NB4 (cell line): ENCODE data around the gene MYH10.

Experiments
- DNase-seq: peaks from one replicate; pipeline ENCODE4 v3.0.0; 2010; ENCODE audit warnings: low read depth
- H3K4me3 ChIP-seq: one replicate; pipeline ENCODE4 v1.5.1; 2011; ENCODE audit warnings: mild to moderate bottlenecking, low read depth, low read length, moderate library complexity
- MYC ChIP-seq: IDR thresholded peaks from 2 replicates; pipeline ENCODE4 v1.6.1; 2011; ENCODE audit warnings: low read depth, low read length
- POLR2A ChIP-seq: IDR thresholded peaks from 2 replicates; pipeline ENCODE4 v1.6.1; 2011; ENCODE audit warnings: mild to moderate bottlenecking; ENCODE audit not compliant: insufficient read length; ENCODE audit errors: extremely low read depth
- TF ChIP-seq, protein P1 (sequence below): IDR thresholded peaks from one replicate; pipeline ENCODE4 v1.5.1; 2012; ENCODE audit warnings: low read depth, low read length
- TF ChIP-seq, protein P2 (sequence below): IDR thresholded peaks from 2 replicates; pipeline ENCODE4 v1.6.1; 2011; ENCODE audit warnings: low read depth, low read length

Gene MYH10

DNA sequence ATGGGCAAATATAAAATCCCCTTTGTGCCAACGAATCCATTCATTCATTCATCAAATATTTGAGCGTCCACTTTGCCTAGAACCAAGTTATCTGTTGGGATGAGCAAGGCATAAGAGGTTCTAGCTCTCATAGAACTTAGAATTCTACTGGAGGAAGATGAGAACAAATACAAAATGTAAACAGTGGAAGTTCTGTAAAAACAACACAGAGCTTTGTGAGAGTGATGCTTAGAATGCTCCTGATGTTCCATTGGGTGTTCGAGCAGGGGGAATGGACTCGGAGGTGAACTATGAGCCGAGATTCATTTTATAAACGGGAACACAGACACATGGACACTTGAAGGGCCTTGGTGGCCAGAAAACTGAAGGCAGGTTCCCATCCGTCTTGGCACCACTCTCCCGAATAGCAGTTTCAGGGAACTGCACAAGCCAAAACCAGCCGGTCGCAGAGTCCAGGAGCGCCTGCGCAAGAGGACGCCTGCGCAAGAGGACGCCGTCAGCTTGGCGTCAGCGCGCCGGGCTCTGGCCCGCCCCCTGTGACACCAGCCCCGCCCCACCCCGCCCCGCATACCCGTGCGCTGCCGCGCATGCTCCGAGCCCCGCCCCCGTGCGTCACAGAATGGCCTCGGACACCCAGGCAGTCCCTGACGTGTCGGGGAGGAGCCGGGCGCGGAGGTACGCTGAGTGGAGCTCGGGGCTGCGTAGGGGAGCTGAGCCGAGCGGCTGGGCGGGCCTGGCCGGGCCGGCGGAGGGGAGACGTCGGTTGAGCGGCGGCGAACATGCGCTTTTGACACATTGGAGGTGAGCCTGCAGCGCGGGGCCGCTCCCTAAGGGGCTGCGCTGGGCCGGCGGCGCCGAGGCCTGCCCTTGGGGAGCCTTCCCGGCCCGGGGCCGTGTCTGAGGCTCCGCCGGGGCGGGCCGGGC lies 195.0 kb downstream of the MYH10 start, which contains the start of gene NDEL1:
Gene NDEL1 (plus strand): TSS at position 640 of the 924 bp plus-strand sequence. CDS start 8,388 bp downstream, outside the sequence.
- TF ChIP-seq, protein P1, sequence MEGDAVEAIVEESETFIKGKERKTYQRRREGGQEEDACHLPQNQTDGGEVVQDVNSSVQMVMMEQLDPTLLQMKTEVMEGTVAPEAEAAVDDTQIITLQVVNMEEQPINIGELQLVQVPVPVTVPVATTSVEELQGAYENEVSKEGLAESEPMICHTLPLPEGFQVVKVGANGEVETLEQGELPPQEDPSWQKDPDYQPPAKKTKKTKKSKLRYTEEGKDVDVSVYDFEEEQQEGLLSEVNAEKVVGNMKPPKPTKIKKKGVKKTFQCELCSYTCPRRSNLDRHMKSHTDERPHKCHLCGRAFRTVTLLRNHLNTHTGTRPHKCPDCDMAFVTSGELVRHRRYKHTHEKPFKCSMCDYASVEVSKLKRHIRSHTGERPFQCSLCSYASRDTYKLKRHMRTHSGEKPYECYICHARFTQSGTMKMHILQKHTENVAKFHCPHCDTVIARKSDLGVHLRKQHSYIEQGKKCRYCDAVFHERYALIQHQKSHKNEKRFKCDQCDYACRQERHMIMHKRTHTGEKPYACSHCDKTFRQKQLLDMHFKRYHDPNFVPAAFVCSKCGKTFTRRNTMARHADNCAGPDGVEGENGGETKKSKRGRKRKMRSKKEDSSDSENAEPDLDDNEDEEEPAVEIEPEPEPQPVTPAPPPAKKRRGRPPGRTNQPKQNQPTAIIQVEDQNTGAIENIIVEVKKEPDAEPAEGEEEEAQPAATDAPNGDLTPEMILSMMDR: no peak
- TF ChIP-seq MYC: peak; percentile 39; the same call in 1 of the 2 replicates
- TF ChIP-seq, protein P2, sequence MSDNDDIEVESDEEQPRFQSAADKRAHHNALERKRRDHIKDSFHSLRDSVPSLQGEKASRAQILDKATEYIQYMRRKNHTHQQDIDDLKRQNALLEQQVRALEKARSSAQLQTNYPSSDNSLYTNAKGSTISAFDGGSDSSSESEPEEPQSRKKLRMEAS: peak; percentile 56; the same call in 1 of the 2 replicates
- peak; percentile 86 for TF ChIP-seq POLR2A
- peak; percentile 95 for DNase-seq
- peak within 1 kb of the TSS; percentile 88 for H3K4me3 ChIP-seq

DNA sequence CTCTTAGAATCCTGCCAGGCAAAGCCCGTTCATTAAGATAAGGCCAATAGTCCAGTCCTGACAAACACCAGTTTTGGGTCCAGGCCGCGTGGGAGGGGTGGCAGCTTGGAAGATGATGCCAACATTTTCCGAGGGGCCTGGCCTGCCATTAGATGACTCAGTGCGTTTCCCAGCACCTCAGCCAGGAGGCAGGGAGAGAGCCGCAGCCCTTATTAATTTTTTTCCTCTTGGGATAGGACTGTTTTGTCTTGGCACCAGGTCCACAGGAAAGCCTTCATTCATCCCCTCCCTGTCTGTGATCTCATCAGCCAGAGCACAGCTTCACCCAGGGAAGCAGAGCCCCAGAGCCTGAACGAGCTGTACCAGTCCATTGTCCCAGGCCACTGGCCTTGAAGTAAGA lies 199.6 kb downstream of the MYH10 start:
- TF ChIP-seq, protein P1: no peak
- TF ChIP-seq, protein P2: no peak
- H3K4me3 ChIP-seq: no peak overlapping the region
- no peak for DNase-seq

DNA sequence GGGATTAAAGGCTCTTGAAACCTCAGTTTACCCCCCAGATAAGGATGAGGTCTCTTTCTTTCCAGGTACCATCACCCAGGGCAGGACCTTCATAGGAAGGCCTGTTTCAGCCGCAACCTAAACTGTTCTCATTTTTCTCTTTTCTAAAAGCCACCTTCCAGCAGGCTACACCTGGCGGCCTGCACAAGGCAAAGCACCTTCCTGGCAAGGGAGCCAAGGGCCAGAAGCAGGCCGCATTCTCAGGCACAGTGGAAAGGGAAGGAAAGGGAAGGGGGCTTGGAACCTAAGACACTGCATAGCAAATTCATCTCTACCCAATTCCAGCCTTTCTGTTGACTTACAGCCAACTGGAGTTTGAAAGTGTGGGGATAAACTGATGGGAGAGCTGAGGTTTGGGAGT lies 203.7 kb downstream of the MYH10 start:
- no peak for DNase-seq
- TF ChIP-seq, protein P1: no peak
- no peak overlapping the region for H3K4me3 ChIP-seq

DNA sequence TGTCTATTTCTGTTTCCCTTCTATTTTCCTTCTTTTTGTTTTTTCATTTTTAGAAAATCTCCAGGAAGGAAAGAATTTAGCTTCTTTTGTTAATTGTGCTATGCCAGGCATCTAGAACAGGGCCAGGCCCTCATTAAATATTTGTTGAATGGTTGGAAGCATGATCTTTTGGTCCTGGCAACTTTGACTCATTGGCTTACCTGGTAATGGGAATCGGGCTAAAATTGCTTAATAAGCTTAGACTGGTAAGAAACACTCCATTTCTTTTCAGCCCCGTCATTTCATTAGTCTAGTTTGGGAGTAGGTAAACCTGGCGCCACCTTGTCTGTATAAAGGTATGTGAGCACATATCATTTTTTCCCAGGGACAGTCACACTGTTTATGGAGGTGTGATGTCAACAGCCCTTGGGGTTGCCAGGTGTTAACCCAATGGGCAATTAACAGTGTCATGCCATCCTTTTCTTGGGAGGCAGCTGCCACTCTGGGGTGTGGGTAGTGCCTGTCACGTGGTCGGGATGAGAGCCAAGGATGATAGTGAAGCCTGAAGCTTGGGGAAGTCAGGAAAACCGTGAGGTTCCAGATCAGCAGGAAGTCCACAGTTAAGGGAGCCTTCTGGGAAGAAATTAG lies 204.3 kb downstream of the MYH10 start:
- no peak for DNase-seq
- H3K4me3 ChIP-seq: no peak overlapping the region
- TF ChIP-seq POLR2A: no peak
- TF ChIP-seq, protein P1: no peak
- no peak for TF ChIP-seq MYC
- TF ChIP-seq, protein P2: no peak
